MCF 10A (cell line): ENCODE measurements around the gene SIK2. TPM values are rescaled to one million over a fixed set of nuclear protein-coding genes. Genes with fewer than 3 reads are reported as not detected.

Experiments used
- BruUV-seq: library from RNA; stranded (reverse); fragments of 400-500 nt; replicated peaks from 2 replicates; lab custom pipeline; 2021; lab: Mats Ljungman, UMichigan
- CTCF ChIA-PET: fragments of 300-600 bp; sonication (Branson Sonifier 250); formaldehyde crosslinking; extraction: SDS; loops from one replicate; lab custom pipeline; 2021; ENCODE audit warnings: antibody characterized with exemption, inconsistent platforms; lab: Yijun Ruan, JAX
- POLR2A ChIA-PET: fragments of 300-600, 350-650 bp; sonication (Branson Sonifier 250); formaldehyde crosslinking; extraction: SDS; loops from one replicate; lab custom pipeline; 2020; ENCODE audit warnings: antibody characterized with exemption, inconsistent platforms; lab: Yijun Ruan, JAX
- DNase-seq: peaks from one replicate; pipeline ENCODE4 v3.0.0-alpha.2; 2018; ENCODE audit not compliant: unreplicated experiment
- H3K27ac Mint-ChIP-seq: one replicate; pipeline ENCODE4 v1.8.0; 2022; ENCODE audit warnings: mild to moderate bottlenecking, low read depth, mixed read lengths; ENCODE audit not compliant: unreplicated experiment
- H3K27me3 Mint-ChIP-seq: one replicate; pipeline ENCODE4 v1.8.0; 2022; ENCODE audit warnings: mixed read lengths; ENCODE audit not compliant: insufficient read depth, unreplicated experiment
- H3K36me3 Mint-ChIP-seq: one replicate; pipeline ENCODE4 v1.8.0; 2022; ENCODE audit warnings: mild to moderate bottlenecking, moderate library complexity, mixed read lengths; ENCODE audit not compliant: insufficient read depth, unreplicated experiment
- H3K4me1 Mint-ChIP-seq: one replicate; pipeline ENCODE4 v1.8.0; 2022; ENCODE audit warnings: mixed read lengths; ENCODE audit not compliant: insufficient read depth, unreplicated experiment
- H3K4me3 Mint-ChIP-seq: one replicate; pipeline ENCODE4 v1.8.0; 2022; ENCODE audit warnings: mild to moderate bottlenecking, moderate library complexity, mixed read lengths; ENCODE audit not compliant: unreplicated experiment
- H3K9me3 Mint-ChIP-seq: one replicate; pipeline ENCODE4 v1.8.0; 2022; ENCODE audit warnings: mixed read lengths; ENCODE audit not compliant: unreplicated experiment
- intact Hi-C: fragments of 100-400 bp; cut with micrococcal nuclease; formaldehyde crosslinking; loops from 2 replicates; pipeline ENCODE4 v1.14.1; 2022
- total RNA-seq: library from RNA; stranded (reverse); gene quantifications from 2 replicates; pipeline ENCODE4 v1.2.3, GENCODE V29; 2022
- TF ChIP-seq, protein P1 (sequence below): fragments of 200-600 bp; IDR thresholded peaks from one replicate; pipeline ENCODE4 v1.8.0; 2022; ENCODE audit warnings: antibody characterized with exemption, mild to moderate bottlenecking; ENCODE audit not compliant: unreplicated experiment

SIK2 gene
- total RNA-seq, 1 experiment from 2014 or later: 13.7 TPM

DNA sequence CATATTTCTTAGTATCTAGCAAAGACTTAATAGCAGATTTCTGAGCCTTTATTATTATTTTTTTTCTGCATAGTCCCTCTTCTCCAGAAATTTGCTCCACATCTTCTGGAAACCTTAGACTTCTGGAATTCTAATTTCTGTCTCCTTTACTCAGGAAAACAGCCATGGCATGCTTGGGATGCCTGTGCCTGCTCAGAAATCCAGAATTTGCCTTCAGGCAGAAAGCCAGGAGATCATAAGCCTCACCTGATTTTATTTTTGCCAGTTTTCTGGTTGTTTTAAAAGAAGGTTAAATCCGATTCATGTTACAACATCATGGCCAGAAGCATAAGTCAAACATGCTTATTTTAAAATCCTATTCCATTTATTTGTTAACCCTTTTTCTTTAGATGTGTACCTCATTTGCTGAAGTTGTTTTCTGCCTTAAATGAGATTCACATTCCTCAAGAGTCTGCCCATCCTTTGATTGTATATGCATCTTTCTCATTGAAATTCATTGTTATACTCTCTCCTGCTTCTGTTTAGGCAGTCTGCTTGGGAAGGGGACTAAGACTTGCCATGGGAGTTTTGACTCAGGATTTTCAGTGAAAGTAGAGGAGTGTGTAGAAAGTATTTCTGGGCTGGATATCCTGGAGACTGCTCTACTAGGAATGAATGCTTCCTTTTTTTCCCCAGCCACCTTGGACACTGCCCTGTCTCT lies 37.1 kb downstream of the SIK2 start:
- H3K4me1 Mint-ChIP-seq: peaks cover 38% of the 10 kb centered on the region
- intact Hi-C loops: no loop called here
- H3K27ac Mint-ChIP-seq: no peak overlapping the region
- H3K27me3 Mint-ChIP-seq: no peaks in the 10 kb centered on the region
- TF ChIP-seq, protein P1, sequence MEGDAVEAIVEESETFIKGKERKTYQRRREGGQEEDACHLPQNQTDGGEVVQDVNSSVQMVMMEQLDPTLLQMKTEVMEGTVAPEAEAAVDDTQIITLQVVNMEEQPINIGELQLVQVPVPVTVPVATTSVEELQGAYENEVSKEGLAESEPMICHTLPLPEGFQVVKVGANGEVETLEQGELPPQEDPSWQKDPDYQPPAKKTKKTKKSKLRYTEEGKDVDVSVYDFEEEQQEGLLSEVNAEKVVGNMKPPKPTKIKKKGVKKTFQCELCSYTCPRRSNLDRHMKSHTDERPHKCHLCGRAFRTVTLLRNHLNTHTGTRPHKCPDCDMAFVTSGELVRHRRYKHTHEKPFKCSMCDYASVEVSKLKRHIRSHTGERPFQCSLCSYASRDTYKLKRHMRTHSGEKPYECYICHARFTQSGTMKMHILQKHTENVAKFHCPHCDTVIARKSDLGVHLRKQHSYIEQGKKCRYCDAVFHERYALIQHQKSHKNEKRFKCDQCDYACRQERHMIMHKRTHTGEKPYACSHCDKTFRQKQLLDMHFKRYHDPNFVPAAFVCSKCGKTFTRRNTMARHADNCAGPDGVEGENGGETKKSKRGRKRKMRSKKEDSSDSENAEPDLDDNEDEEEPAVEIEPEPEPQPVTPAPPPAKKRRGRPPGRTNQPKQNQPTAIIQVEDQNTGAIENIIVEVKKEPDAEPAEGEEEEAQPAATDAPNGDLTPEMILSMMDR: no peak
- H3K9me3 Mint-ChIP-seq: no peaks in the 10 kb centered on the region
- no peak overlapping the region for H3K4me3 Mint-ChIP-seq
- H3K36me3 Mint-ChIP-seq: peaks cover 13% of the 10 kb centered on the region
- ChIA-PET POLR2A (interaction anchor here (0.7 kb wide), 1 partner anchor 32 kb away, joined by 4 read pairs; no protein-coding TSS in a partner anchor), CTCF (no interaction called here)
- DNase-seq: no peak
- BruUV-seq: no TSS peak

DNA sequence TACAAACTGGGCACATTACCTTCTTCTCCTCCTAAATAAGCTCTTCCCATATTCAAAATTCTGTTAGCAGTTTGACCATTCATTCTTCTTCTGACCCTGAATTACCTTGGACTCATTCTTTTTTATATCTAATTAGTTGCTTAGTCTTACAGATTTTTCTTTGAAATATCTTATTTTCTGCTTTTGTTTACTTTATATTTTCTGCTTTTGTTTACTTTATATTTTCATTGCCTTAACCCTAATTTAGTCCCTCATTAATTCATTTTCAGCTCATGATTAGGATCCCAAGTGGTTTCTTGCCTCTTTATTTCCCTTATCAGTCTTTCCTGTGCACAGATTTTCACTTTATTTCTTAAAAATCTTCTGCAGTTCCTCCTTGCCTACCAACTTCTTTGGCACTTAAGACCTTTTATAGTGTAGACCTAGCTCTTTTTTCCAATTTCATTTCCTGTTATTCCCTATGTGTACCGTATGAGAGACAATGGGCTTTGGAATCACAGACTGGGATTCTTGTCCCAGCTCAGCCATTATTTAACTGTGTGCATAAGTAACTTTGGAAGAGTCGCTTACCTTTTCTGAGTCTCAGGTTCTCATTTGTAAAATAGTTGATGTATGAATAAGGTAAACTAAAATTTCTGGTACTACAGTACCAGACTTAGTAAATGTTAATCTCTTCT lies 39.2 kb downstream of the SIK2 start:
- Mint-ChIP-seq H3K36me3 (peaks cover 17% of the 10 kb centered on the region), H3K27me3 (no peaks in the 10 kb centered on the region), H3K9me3 (no peaks in the 10 kb centered on the region), H3K4me1 (peaks cover 18% of the 10 kb centered on the region), H3K4me3 (no peak overlapping the region), H3K27ac (no peak overlapping the region)
- POLR2A ChIA-PET: interaction anchor here (0.7 kb wide), 2 partner anchors 8 to 55 kb away, joined by 3 read pairs; no protein-coding TSS in a partner anchor
- TF ChIP-seq, protein P1: no peak
- BruUV-seq: no TSS peak
- CTCF ChIA-PET: interaction anchor here (1.0 to 1.4 kb wide), 2 partner anchors 9 to 55 kb away, joined by 3 read pairs; no protein-coding TSS in a partner anchor
- intact Hi-C loops: no loop called here
- no peak for DNase-seq

DNA sequence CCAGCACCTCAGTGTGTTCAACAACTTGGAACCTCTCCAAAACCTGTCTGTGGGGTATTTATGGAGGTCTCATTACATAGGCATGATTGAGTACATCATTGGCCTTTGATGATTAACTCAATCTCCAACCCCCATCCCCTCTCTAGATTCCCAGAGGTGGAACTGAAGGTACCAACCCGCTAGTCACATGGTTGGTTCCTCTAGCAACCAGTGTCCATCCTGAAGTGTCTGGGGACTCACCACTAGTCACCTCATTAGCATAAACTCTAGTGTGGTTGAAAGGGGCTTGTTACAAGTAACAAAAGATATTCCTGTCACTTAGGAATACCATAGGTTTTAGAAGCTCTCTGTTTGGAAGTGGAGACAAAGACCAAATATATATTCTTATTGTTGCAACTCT lies 40.3 kb downstream of the SIK2 start:
- H3K27me3 Mint-ChIP-seq: no peaks in the 10 kb centered on the region
- intact Hi-C loops: no loop called here
- no peak for DNase-seq
- POLR2A ChIA-PET: no interaction called here
- H3K9me3 Mint-ChIP-seq: no peaks in the 10 kb centered on the region
- TF ChIP-seq, protein P1: no peak
- peaks cover 17% of the 10 kb centered on the region for H3K36me3 Mint-ChIP-seq
- H3K4me1 Mint-ChIP-seq: peaks cover 11% of the 10 kb centered on the region
- no peak overlapping the region for H3K4me3 Mint-ChIP-seq
- BruUV-seq: no TSS peak
- CTCF ChIA-PET: interaction anchor here (0.9 to 1.4 kb wide), 4 partner anchors 8 to 187 kb away, joined by 3 read pairs; no protein-coding TSS in a partner anchor
- no peak overlapping the region for H3K27ac Mint-ChIP-seq

DNA sequence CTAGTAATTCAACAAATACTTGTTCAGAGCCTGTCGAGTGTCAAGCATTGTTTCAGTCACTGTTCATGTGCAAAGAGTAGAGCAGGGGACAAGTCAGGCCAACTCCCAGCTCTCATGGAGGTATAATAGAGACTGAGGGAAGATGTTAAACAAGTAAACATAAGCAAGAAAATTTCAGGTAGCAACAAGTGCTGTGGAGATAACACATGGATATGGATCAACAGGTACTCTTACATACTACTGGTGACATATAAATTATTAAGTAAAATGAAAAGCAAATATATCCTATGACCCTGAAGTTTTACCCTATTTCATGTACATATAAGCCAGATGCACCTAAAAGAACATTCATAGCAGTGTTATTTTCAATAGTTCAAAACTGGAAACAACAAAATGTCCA lies 42.7 kb downstream of the SIK2 start:
- no peak overlapping the region for H3K27ac Mint-ChIP-seq
- DNase-seq: no peak
- BruUV-seq: no TSS peak
- H3K36me3 Mint-ChIP-seq: peaks cover 4% of the 10 kb centered on the region
- TF ChIP-seq, protein P1: no peak
- POLR2A ChIA-PET: no interaction called here
- H3K4me1 Mint-ChIP-seq: no peaks in the 10 kb centered on the region
- H3K4me3 Mint-ChIP-seq: no peak overlapping the region
- H3K9me3 Mint-ChIP-seq: no peaks in the 10 kb centered on the region
- intact Hi-C loops: no loop called here
- CTCF ChIA-PET: no interaction called here
- H3K27me3 Mint-ChIP-seq: no peaks in the 10 kb centered on the region
